Spleen (tissue), 11 donors: ENCODE measurements around the gene EIF2S2. TPM values are rescaled to one million over a fixed set of nuclear protein-coding genes. Genes with fewer than 3 reads are reported as not detected.
A peak's percentile ranks its signal among the peaks of the same experiment; 100 is the strongest.

ENCODE experiments used
- DNase-seq: peaks from one replicate; pipeline ENCODE4 v3.0.0-alpha.2; 2020
- H3K27ac ChIP-seq, 8 donors: fragments of 200-600 bp; sonication (generic) in 7 of 8; 1 replicate in 4 of 8; 2 replicates in 4 of 8; pipeline versions ENCODE4 v1.5.0 to v1.8.0; 2016 to 2021; ENCODE audit warnings: inconsistent platforms in 4 of 8, mild to moderate bottlenecking in 4 of 8, moderate library complexity in 1 of 8
- H3K27me3 ChIP-seq, 7 donors: fragments of 200-600 bp; sonication (generic) in 6 of 7; replicated peaks in 1 of 7; 1 replicate in 4 of 7; 2 replicates in 3 of 7; pipeline versions ENCODE4 v1.5.0 to v1.8.0; 2016 to 2021; ENCODE audit warnings: inconsistent platforms in 3 of 7, mild to moderate bottlenecking in 1 of 7
- H3K36me3 ChIP-seq, 6 donors: fragments of 200-600 bp; sonication (generic) in 5 of 6; 1 replicate in 4 of 6; 2 replicates in 2 of 6; pipeline versions ENCODE4 v1.5.0 to v1.8.0; 2016 to 2021; ENCODE audit warnings: inconsistent platforms in 2 of 6
- H3K4me1 ChIP-seq, 6 donors: fragments of 200-600 bp; sonication (generic) in 5 of 6; 1 replicate in 3 of 6; 2 replicates in 3 of 6; pipeline versions ENCODE4 v1.5.0 to v1.8.0; 2016 to 2021; ENCODE audit warnings: inconsistent platforms in 3 of 6
- H3K4me3 ChIP-seq, 8 donors: fragments of 200-600 bp; sonication (generic) in 7 of 8; 1 replicate in 4 of 8; 2 replicates in 4 of 8; pipeline versions ENCODE4 v1.5.0 to v1.8.0; 2016 to 2021; ENCODE audit warnings: inconsistent platforms in 4 of 8, mild to moderate bottlenecking in 4 of 8, moderate library complexity in 2 of 8
- H3K9me3 ChIP-seq, 8 donors: fragments of 200-600 bp; sonication (generic) in 7 of 8; 1 replicate in 4 of 8; 2 replicates in 4 of 8; pipeline versions ENCODE4 v1.5.0 to v1.8.0; 2016 to 2021; ENCODE audit warnings: inconsistent platforms in 4 of 8
- POLR2A ChIP-seq, 3 donors: fragments of 450-650 bp; IDR thresholded peaks; one replicate each; pipeline ENCODE4 v1.5.1; 2017; ENCODE audit warnings: antibody characterized with exemption in 3 of 3, mild to moderate bottlenecking in 1 of 3
- POLR2AphosphoS5 ChIP-seq, 3 donors: sonication (generic); formaldehyde crosslinking; IDR thresholded peaks; one replicate each; pipeline ENCODE4 v1.5.1; 2017; ENCODE audit warnings: antibody characterized with exemption in 3 of 3
- WGBS, 5 donors: extraction: QIAGEN DNeasy Blood & Tissue Kit in 3 of 5; methylation state at CpG; one replicate each; pipeline versions ENCODE4 v1.1.5 to v1.1.7; 2013 to 2018; 5-methylcytosine and 5-hydroxymethylcytosine counted together
- intact Hi-C: fragments of 100-400 bp; cut with DNase I; formaldehyde crosslinking; loops from one replicate; pipeline ENCODE4 v1.15.0; 2023; ENCODE audit warnings: low total_unique reads
- polyA plus RNA-seq, 3 donors: library from polyadenylated mRNA; stranded (reverse); fragments of 200-250 nt; gene quantifications; one replicate each; pipeline ENCODE4 v1.2.1, GENCODE V29; 2013
- total RNA-seq, 7 donors: library from RNA; depleted of rRNA in 3 of 7; stranded (reverse); fragments of >200 nt in 3 of 7; fragmentation: NEBNext Ultra II Directional in 4 of 7; extraction: Animal tissue kit (Norgen Biotek cat#: 25700) in 4 of 7; gene quantifications; one replicate each; pipeline versions ENCODE4 v1.1.0 to v1.2.1, GENCODE V29; 2016 to 2021
- TF ChIP-seq, protein P1 (sequence below), 11 experiments: fragments of 200-600 bp in 7 of 11; fragments of 450-650 bp in 4 of 11; sonication (generic) in 4 of 11; IDR thresholded peaks in 8 of 11; conservative IDR thresholded peaks in 3 of 11; 1 replicate in 7 of 11; 2 replicates in 4 of 11; pipeline versions ENCODE4 v1.4.0 to v1.8.0; 2016 to 2021; ENCODE audit warnings: antibody characterized with exemption in 11 of 11, inconsistent platforms in 4 of 11, mild to moderate bottlenecking in 1 of 11
- donor health status: healthy with polysubstance abuse.
- donor health status: DM: no; HTN: no; CAD: no; lungs with moderate emphysema.
- donor health status: DM: no; HTN: no; CAD: no.
- donor health status: Bipolar disorder and iron deficiency.
- donor health status: healthy.
- donor health status: DM: no; HTN: no; CAD: no.
- donor health status: DM: yes; HTN: yes; CAD: no.

EIF2S2 gene
- total and polyA plus RNA-seq, 10 donors: 30.0 to 45.3 (median 38.5) TPM

DNA sequence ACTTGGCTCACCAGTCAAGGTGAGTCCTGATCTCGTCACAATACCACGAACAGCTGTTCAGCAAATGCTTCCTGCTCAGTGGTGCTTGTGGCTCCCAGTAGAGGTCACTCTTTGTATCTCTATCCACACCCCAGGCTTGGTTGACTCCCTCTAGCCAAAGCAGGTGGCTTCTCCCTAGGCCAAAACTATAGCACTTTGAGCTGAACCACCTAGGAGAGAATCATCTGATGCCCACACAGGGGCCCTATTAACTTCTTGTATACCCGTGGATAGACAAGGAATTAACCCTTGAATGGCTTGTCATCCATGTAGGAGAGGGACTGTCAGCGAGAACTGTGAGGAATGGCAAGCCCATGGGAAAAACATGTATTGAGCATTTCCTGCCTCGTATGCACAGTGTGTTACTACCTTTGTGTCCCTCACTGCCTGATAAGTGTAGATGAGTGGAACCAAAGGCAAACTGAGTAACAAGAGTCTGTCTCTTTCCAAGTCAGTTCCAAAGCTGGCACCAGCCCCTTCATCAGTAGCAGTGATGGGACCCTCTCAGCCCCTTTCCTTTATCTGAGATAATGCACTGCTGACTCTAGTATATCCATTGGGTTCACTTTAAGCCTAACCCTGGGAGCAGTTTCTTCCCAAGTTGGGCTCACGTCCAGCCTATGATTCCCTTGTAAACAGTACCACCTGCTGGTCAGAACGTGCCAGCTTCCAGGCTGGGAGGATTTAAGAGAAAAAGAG, 42.5 kb downstream of the EIF2S2 start:
- WGBS, 5 donors: 21 to 30% (median 22%) methylated on average over 7 of the region's 7 CpGs
- intact Hi-C loops: loop anchor here (5.0 to 10.0 kb wide), 3 partner anchors 85 to 207 kb away; no protein-coding TSS in a partner anchor
- Histone ChIP-seq H3K36me3 (peaks cover 0 to 63% (median 25%) of the 10 kb centered on the region in 6 donors), H3K27ac (peak overlapping the region in 3 of 8 donors; percentile 5 to 19 (median 8)), H3K9me3 (no peaks in the 10 kb centered on the region), H3K27me3 (no peaks in the 10 kb centered on the region), H3K4me1 (peaks cover 6 to 38% (median 16%) of the 10 kb centered on the region in 6 donors), H3K4me3 (no peak overlapping the region)
- no peak for DNase-seq
- TF ChIP-seq, protein P1, sequence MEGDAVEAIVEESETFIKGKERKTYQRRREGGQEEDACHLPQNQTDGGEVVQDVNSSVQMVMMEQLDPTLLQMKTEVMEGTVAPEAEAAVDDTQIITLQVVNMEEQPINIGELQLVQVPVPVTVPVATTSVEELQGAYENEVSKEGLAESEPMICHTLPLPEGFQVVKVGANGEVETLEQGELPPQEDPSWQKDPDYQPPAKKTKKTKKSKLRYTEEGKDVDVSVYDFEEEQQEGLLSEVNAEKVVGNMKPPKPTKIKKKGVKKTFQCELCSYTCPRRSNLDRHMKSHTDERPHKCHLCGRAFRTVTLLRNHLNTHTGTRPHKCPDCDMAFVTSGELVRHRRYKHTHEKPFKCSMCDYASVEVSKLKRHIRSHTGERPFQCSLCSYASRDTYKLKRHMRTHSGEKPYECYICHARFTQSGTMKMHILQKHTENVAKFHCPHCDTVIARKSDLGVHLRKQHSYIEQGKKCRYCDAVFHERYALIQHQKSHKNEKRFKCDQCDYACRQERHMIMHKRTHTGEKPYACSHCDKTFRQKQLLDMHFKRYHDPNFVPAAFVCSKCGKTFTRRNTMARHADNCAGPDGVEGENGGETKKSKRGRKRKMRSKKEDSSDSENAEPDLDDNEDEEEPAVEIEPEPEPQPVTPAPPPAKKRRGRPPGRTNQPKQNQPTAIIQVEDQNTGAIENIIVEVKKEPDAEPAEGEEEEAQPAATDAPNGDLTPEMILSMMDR (IDR thresholded peaks at IDR 0.05 in 8 of 11, conservative IDR thresholded peaks at IDR 0.05 in 3 of 11): peak; percentile 67 to 88 (median 82)
- TF ChIP-seq POLR2A (IDR thresholded peaks at IDR 0.05): no peak

DNA sequence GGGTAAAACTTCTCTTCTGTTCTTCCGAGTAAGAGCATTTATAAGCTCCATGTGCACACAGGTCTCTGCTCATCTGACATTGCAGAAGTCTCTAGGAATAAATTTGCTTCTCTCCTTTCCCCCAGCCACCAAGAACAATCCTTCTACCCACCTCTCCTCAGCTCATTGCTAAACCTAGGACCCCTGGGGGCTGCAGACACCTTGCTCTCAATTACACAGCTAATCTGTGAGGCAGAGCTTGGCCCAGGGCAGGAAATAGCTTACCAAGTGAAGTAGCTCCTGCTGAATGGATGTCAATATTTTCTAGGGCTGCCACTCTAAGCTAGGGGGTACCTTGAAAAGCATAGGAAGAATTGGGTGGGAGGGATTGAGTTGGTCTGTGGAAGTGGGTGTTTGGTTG, 44.0 kb downstream of the EIF2S2 start:
- H3K27me3 ChIP-seq: no peaks in the 10 kb centered on the region
- TF ChIP-seq, protein P1 (IDR thresholded peaks at IDR 0.05 in 8 of 11, conservative IDR thresholded peaks at IDR 0.05 in 3 of 11): no peak
- TF ChIP-seq POLR2AphosphoS5 (IDR thresholded peaks at IDR 0.05) (no peak), POLR2A (IDR thresholded peaks at IDR 0.05) (no peak)
- no peak for DNase-seq
- intact Hi-C loops: loop anchor here (5.0 to 10.0 kb wide), 2 partner anchors 83 to 206 kb away; no protein-coding TSS in a partner anchor
- no peaks in the 10 kb centered on the region for H3K9me3 ChIP-seq
- peaks cover 6 to 43% (median 16%) of the 10 kb centered on the region in 6 donors for H3K4me1 ChIP-seq
- H3K27ac ChIP-seq: peak overlapping the region in 1 of 8 donors; percentile 45
- no peak overlapping the region for H3K4me3 ChIP-seq
- peaks cover 0 to 59% (median 12%) of the 10 kb centered on the region in 6 donors for H3K36me3 ChIP-seq
- WGBS, 5 donors: 86 to 92% (median 90%) methylated on average over 1 of the region's 1 CpG

- H3K4me3 ChIP-seq: no peak overlapping the region
- H3K36me3 ChIP-seq: peaks cover 0 to 45% (median 2%) of the 10 kb centered on the region in 6 donors
- no peak overlapping the region for H3K27ac ChIP-seq
- H3K9me3 ChIP-seq: no peaks in the 10 kb centered on the region
- 89 to 95% (median 90%) methylated on average over 3 of the region's 3 CpGs for WGBS, 5 donors
- no peaks in the 10 kb centered on the region for H3K27me3 ChIP-seq
- H3K4me1 ChIP-seq: peaks cover 6 to 54% (median 16%) of the 10 kb centered on the region in 6 donors
- TF ChIP-seq POLR2A (IDR thresholded peaks at IDR 0.05) (no peak), POLR2AphosphoS5 (IDR thresholded peaks at IDR 0.05) (no peak)
- TF ChIP-seq, protein P1 (IDR thresholded peaks at IDR 0.05 in 8 of 11, conservative IDR thresholded peaks at IDR 0.05 in 3 of 11): no peak
- intact Hi-C loops: loop anchor here (5.0 to 10.0 kb wide), 2 partner anchors 82 to 204 kb away; no protein-coding TSS in a partner anchor
- no peak for DNase-seq
Measured at GRCh38 chr20:34066476-34067090, 45.5 kb downstream of the EIF2S2 start.

DNA sequence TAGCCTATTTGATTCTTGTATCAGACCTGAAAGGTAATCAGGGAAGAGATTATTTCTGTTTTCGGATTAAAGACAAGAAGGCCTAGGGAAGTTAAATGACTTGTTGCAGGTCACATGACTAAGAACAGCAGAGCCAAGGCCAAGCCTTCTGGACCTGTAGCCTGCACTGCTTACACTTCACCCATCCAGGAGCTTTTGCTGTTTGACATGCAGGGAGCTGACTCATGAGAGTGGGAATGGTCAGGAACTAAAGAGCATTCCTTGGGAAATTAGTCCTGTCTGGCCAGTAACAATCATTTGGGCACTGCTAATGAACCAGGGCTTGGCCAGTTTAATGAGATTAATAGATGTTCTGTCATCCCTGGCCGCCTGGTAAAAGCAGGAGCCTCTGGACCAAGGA, 46.8 kb downstream of the EIF2S2 start:
- H3K27ac ChIP-seq: no peak overlapping the region
- intact Hi-C loops: loop anchor here (5.0 to 10.0 kb wide), 2 partner anchors 80 to 203 kb away; no protein-coding TSS in a partner anchor
- no peaks in the 10 kb centered on the region for H3K27me3 ChIP-seq
- WGBS, 5 donors: 81 to 92% (median 89%) methylated on average over 2 of the region's 2 CpGs
- no peak for DNase-seq
- peaks cover 9 to 58% (median 16%) of the 10 kb centered on the region in 6 donors for H3K4me1 ChIP-seq
- TF ChIP-seq POLR2A (IDR thresholded peaks at IDR 0.05) (no peak), POLR2AphosphoS5 (IDR thresholded peaks at IDR 0.05) (no peak)
- TF ChIP-seq, protein P1 (IDR thresholded peaks at IDR 0.05 in 8 of 11, conservative IDR thresholded peaks at IDR 0.05 in 3 of 11): no peak
- H3K9me3 ChIP-seq: no peaks in the 10 kb centered on the region
- H3K36me3 ChIP-seq: peaks cover 0 to 46% (median 2%) of the 10 kb centered on the region in 6 donors
- H3K4me3 ChIP-seq: no peak overlapping the region
